ENCODE measurements around the gene ZNF730. TPM values are rescaled to one million over a fixed set of nuclear protein-coding genes. Genes with fewer than 3 reads are reported as not detected.

The ZNF730 gene
- polyA plus RNA-seq, 1 donor from 2014 or later, result 21.3 TPM

DNA sequence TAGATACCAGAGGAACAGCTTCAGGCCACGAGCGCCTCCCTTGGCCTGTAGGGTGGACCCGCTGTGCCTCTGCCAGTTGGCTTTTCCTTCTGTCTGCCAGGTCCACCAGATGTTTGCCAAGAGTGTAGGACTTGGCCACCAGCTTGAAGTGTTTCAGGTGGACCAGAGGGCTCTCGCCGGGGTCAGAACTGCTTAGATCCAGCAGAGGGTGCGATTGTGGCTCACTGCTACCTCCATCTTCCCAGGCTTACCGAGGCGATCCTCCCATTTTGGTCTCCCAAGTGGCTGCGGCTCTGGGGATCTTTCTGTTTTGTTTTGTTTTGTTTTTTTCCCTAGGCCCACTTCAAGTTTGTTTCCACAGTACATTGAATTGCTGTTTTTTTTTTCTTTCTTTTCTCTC, 23.0 kb upstream of the ZNF730 start:
- Histone ChIP-seq H3K27ac (ENCODE audit: low read length) (no peak overlapping the region), H3K36me3 (ENCODE audit: insufficient read depth, low read length) (peaks cover 6% of the 10 kb centered on the region), H3K4me2 (ENCODE audit: low read length) (no peak overlapping the region), H3K4me3 (ENCODE audit: low read length) (no peak overlapping the region), H3K9ac (ENCODE audit: low read length) (no peak overlapping the region), H2AFZ (ENCODE audit: low read depth, low read length) (no peak overlapping the region), H3K9me3 (ENCODE audit: low read length) (peaks cover 19% of the 10 kb centered on the region), H4K20me1 (ENCODE audit: insufficient read depth) (no peaks in the 10 kb centered on the region), H3F3A (ENCODE audit: insufficient read depth, low read length, poor library complexity, severe bottlenecking) (no peaks in the 10 kb centered on the region), H3K9me2 (ENCODE audit: insufficient read depth, low read length) (no peaks in the 10 kb centered on the region), H3K79me2 (replicated peaks; ENCODE audit: insufficient read depth, low read length) (peaks cover 12% of the 10 kb centered on the region), H3K27me3 (ENCODE audit: insufficient read depth, low read depth, low read length) (no peaks in the 10 kb centered on the region)
- TF ChIP-seq, protein P1, sequence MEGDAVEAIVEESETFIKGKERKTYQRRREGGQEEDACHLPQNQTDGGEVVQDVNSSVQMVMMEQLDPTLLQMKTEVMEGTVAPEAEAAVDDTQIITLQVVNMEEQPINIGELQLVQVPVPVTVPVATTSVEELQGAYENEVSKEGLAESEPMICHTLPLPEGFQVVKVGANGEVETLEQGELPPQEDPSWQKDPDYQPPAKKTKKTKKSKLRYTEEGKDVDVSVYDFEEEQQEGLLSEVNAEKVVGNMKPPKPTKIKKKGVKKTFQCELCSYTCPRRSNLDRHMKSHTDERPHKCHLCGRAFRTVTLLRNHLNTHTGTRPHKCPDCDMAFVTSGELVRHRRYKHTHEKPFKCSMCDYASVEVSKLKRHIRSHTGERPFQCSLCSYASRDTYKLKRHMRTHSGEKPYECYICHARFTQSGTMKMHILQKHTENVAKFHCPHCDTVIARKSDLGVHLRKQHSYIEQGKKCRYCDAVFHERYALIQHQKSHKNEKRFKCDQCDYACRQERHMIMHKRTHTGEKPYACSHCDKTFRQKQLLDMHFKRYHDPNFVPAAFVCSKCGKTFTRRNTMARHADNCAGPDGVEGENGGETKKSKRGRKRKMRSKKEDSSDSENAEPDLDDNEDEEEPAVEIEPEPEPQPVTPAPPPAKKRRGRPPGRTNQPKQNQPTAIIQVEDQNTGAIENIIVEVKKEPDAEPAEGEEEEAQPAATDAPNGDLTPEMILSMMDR (IDR thresholded peaks at IDR 0.05; ENCODE audit: poor library complexity, severe bottlenecking), result no peak
- no peak for TF ChIP-seq RAD21 (conservative IDR thresholded peaks at IDR 0.05)
- TF ChIP-seq EP300 (conservative IDR thresholded peaks at IDR 0.05; ENCODE audit: poor library complexity, severe bottlenecking), result no peak
- no peak for TF ChIP-seq TAF1 (IDR thresholded peaks at IDR 0.05; ENCODE audit: low read depth)
- no peak for TF ChIP-seq POLR2AphosphoS5 (IDR thresholded peaks at IDR 0.05)
- TF ChIP-seq SMC3 (conservative IDR thresholded peaks at IDR 0.05; ENCODE audit: poor library complexity), result no peak
- TF ChIP-seq EZH2 (IDR thresholded peaks at IDR 0.05; ENCODE audit: borderline replicate concordance, insufficient read depth, low read length, poor library complexity, severe bottlenecking), result no peak

GRCh38 chr19:23095418-23095817, 21.4 kb upstream of the ZNF730 start:
- TF ChIP-seq, protein P2, sequence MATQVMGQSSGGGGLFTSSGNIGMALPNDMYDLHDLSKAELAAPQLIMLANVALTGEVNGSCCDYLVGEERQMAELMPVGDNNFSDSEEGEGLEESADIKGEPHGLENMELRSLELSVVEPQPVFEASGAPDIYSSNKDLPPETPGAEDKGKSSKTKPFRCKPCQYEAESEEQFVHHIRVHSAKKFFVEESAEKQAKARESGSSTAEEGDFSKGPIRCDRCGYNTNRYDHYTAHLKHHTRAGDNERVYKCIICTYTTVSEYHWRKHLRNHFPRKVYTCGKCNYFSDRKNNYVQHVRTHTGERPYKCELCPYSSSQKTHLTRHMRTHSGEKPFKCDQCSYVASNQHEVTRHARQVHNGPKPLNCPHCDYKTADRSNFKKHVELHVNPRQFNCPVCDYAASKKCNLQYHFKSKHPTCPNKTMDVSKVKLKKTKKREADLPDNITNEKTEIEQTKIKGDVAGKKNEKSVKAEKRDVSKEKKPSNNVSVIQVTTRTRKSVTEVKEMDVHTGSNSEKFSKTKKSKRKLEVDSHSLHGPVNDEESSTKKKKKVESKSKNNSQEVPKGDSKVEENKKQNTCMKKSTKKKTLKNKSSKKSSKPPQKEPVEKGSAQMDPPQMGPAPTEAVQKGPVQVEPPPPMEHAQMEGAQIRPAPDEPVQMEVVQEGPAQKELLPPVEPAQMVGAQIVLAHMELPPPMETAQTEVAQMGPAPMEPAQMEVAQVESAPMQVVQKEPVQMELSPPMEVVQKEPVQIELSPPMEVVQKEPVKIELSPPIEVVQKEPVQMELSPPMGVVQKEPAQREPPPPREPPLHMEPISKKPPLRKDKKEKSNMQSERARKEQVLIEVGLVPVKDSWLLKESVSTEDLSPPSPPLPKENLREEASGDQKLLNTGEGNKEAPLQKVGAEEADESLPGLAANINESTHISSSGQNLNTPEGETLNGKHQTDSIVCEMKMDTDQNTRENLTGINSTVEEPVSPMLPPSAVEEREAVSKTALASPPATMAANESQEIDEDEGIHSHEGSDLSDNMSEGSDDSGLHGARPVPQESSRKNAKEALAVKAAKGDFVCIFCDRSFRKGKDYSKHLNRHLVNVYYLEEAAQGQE (IDR thresholded peaks at IDR 0.05; ENCODE audit: borderline replicate concordance), result no peak
- TF ChIP-seq SMC3 (conservative IDR thresholded peaks at IDR 0.05; ENCODE audit: poor library complexity), result no peak
- no peak for TF ChIP-seq RAD21 (conservative IDR thresholded peaks at IDR 0.05)
- TF ChIP-seq EZH2 (IDR thresholded peaks at IDR 0.05; ENCODE audit: borderline replicate concordance, insufficient read depth, low read length, poor library complexity, severe bottlenecking), result no peak
- TF ChIP-seq TAF1 (IDR thresholded peaks at IDR 0.05; ENCODE audit: low read depth), result no peak
- TF ChIP-seq, protein P1 (IDR thresholded peaks at IDR 0.05; ENCODE audit: poor library complexity, severe bottlenecking), result no peak
- TF ChIP-seq POLR2AphosphoS5 (IDR thresholded peaks at IDR 0.05), result no peak
- TF ChIP-seq EP300 (conservative IDR thresholded peaks at IDR 0.05; ENCODE audit: poor library complexity, severe bottlenecking), result no peak
- no peak for TF ChIP-seq MXI1 (conservative IDR thresholded peaks at IDR 0.05; ENCODE audit: poor library complexity, severe bottlenecking)
- H2AFZ ChIP-seq (ENCODE audit: low read depth, low read length), result no peak overlapping the region
- H3K9me2 ChIP-seq (ENCODE audit: insufficient read depth, low read length), result no peaks in the 10 kb centered on the region
- no peak overlapping the region for H3K4me3 ChIP-seq (ENCODE audit: low read length)
- H4K20me1 ChIP-seq (ENCODE audit: insufficient read depth), result no peaks in the 10 kb centered on the region
- no peak overlapping the region for H3K9ac ChIP-seq (ENCODE audit: low read length)
- H3K27ac ChIP-seq (ENCODE audit: low read length), result no peak overlapping the region
- H3K9me3 ChIP-seq (ENCODE audit: low read length), result peaks cover 19% of the 10 kb centered on the region
- H3K27me3 ChIP-seq (ENCODE audit: insufficient read depth, low read depth, low read length), result no peaks in the 10 kb centered on the region
- H3K36me3 ChIP-seq (ENCODE audit: insufficient read depth, low read length), result peaks cover 18% of the 10 kb centered on the region
- no peak overlapping the region for H3K4me2 ChIP-seq (ENCODE audit: low read length)
- H3F3A ChIP-seq (ENCODE audit: insufficient read depth, low read length, poor library complexity, severe bottlenecking), result no peaks in the 10 kb centered on the region
- peaks cover 7% of the 10 kb centered on the region for H3K79me2 ChIP-seq (replicated peaks; ENCODE audit: insufficient read depth, low read length)

Data from neural cell (in vitro differentiated cells).